ENCODE results near the gene PEX1.
A peak's percentile ranks its signal among the peaks of the same experiment; 100 is the strongest.
"Not testable (repeated sequence)": the region's sequence is repeated elsewhere in the genome, so short reads cannot be mapped to it uniquely, and the experiment has no call there.

Gene PEX1

GRCh38 chr7:92504563-92504962 is 23.8 kb downstream of the PEX1 start:
- no peak for DNase-seq

GRCh38 chr7:92503767-92504166 is 24.6 kb downstream of the PEX1 start:
- DNase-seq, result no peak

GRCh38 chr7:92498557-92498956 is 29.8 kb downstream of the PEX1 start:
- DNase-seq, result no peak

- no peak for DNase-seq
Measured at GRCh38 chr7:92496876-92497275, 31.4 kb downstream of the PEX1 start.

- DNase-seq, result no peak
Measured at GRCh38 chr7:92489634-92490033, 38.7 kb downstream of the PEX1 start.

- no peak for DNase-seq
Measured at GRCh38 chr7:92487804-92488203, 40.5 kb downstream of the PEX1 start.

GRCh38 chr7:92485974-92486373 is 42.3 kb downstream of the PEX1 start:
- DNase-seq, result no peak

- no peak for DNase-seq
Measured at GRCh38 chr7:92485267-92485892, 42.9 kb downstream of the PEX1 start.

GRCh38 chr7:92484226-92484625 is 44.1 kb downstream of the PEX1 start:
- DNase-seq, result not testable (repeated sequence)

GRCh38 chr7:92483624-92484023 is 44.7 kb downstream of the PEX1 start:
- DNase-seq, result not testable (repeated sequence)

- not testable (repeated sequence) for DNase-seq
Measured at GRCh38 chr7:92479146-92479545, 49.2 kb downstream of the PEX1 start.

- no peak for DNase-seq
Measured at GRCh38 chr7:92478711-92479110, 49.6 kb downstream of the PEX1 start.

GRCh38 chr7:92478095-92478494 is 50.2 kb downstream of the PEX1 start:
- no peak for DNase-seq

- DNase-seq, result not testable (repeated sequence)
Measured at GRCh38 chr7:92477681-92478080, 50.6 kb downstream of the PEX1 start, which contains the start of gene ERVW-1. TSS of gene ERVW-1 (minus strand) at chr7:92477946. CDS start at chr7:92470381, 7,565 bp downstream.

GRCh38 chr7:92475851-92476590 is 52.3 kb downstream of the PEX1 start:
- DNase-seq, result not testable (repeated sequence)

- not testable (repeated sequence) for DNase-seq
Measured at GRCh38 chr7:92475261-92475770, 53.0 kb downstream of the PEX1 start.

GRCh38 chr7:92473989-92474388 is 54.3 kb downstream of the PEX1 start:
- DNase-seq, result not testable (repeated sequence)

- not testable (repeated sequence) for DNase-seq
Measured at GRCh38 chr7:92468589-92468988, 59.7 kb downstream of the PEX1 start.

- DNase-seq, result no peak
Measured at GRCh38 chr7:92466682-92467081, 61.6 kb downstream of the PEX1 start.

- no peak for DNase-seq
Measured at GRCh38 chr7:92464515-92464914, 63.8 kb downstream of the PEX1 start.

GRCh38 chr7:92462560-92462959 is 65.8 kb downstream of the PEX1 start:
- DNase-seq, result no peak

- peak; percentile 33 for DNase-seq
Measured at GRCh38 chr7:92461027-92462003, 67.0 kb downstream of the PEX1 start.

- no peak for DNase-seq
Measured at GRCh38 chr7:92460510-92460909, 67.8 kb downstream of the PEX1 start.
